ENCODE results near the gene CHEK1. TPM values are rescaled to one million over a fixed set of nuclear protein-coding genes. Genes with fewer than 3 reads are reported as not detected.

The CHEK1 gene
- total RNA-seq, 2 donors from 2014 or later = 103 to 123 TPM

- H3K27me3 ChIP-seq (ENCODE audit: control insufficient read depth, insufficient read depth, low read length, poor library complexity, severe bottlenecking) = no peaks in the 10 kb centered on the region
- H3K9me3 Mint-ChIP-seq = peaks cover 37% of the 10 kb centered on the region
- H3K36me3 Mint-ChIP-seq (ENCODE audit: low read depth) = peaks cover 69% of the 10 kb centered on the region
- no peak overlapping the region for H3K27ac Mint-ChIP-seq
- peaks cover 70% of the 10 kb centered on the region for H3K36me3 ChIP-seq (ENCODE audit: control insufficient read depth, insufficient read depth, low read length)
- 90 to 94% methylated on average over 1 to 2 of the region's 2 CpGs for WGBS, 2 experiments (ENCODE audit: insufficient coverage in 1 of 2, insufficient read length in 1 of 2)
- H3K4me1 Mint-ChIP-seq = no peaks in the 10 kb centered on the region
- no peak overlapping the region for H3K4me3 Mint-ChIP-seq
- H3K9ac ChIP-seq (ENCODE audit: extremely low read depth, low read length, poor library complexity, severe bottlenecking) = no peak overlapping the region
- H3K4me1 ChIP-seq (ENCODE audit: control insufficient read depth, insufficient read depth, low read length) = no peaks in the 10 kb centered on the region
- no peak overlapping the region for H3K4me3 ChIP-seq (ENCODE audit: low read length)
- TF ChIP-seq CTCF (conservative IDR thresholded peaks at IDR 0.05) = no peak
- no peak for DNase-seq
- no peak overlapping the region for H3K27ac ChIP-seq (ENCODE audit: low read depth, low read length)
- peaks cover 32% of the 10 kb centered on the region for H3K9me3 ChIP-seq (ENCODE audit: control insufficient read depth, low read length)
- H3K27me3 Mint-ChIP-seq (ENCODE audit: insufficient read depth) = no peaks in the 10 kb centered on the region
Measured at GRCh38 chr11:125667151-125667550, 42.2 kb downstream of the CHEK1 start.

- peaks cover 18% of the 10 kb centered on the region for H3K9me3 ChIP-seq (ENCODE audit: control insufficient read depth, low read length)
- H3K27me3 ChIP-seq (ENCODE audit: control insufficient read depth, insufficient read depth, low read length, poor library complexity, severe bottlenecking) = no peaks in the 10 kb centered on the region
- no peak overlapping the region for H3K4me3 Mint-ChIP-seq
- no peak for TF ChIP-seq CTCF (conservative IDR thresholded peaks at IDR 0.05)
- H3K4me3 ChIP-seq (ENCODE audit: low read length) = no peak overlapping the region
- peaks cover 17% of the 10 kb centered on the region for H3K9me3 Mint-ChIP-seq
- no peak overlapping the region for H3K27ac ChIP-seq (ENCODE audit: low read depth, low read length)
- H3K27ac Mint-ChIP-seq = no peak overlapping the region
- H3K4me1 ChIP-seq (ENCODE audit: control insufficient read depth, insufficient read depth, low read length) = no peaks in the 10 kb centered on the region
- no peak overlapping the region for H3K9ac ChIP-seq (ENCODE audit: extremely low read depth, low read length, poor library complexity, severe bottlenecking)
- no peaks in the 10 kb centered on the region for H3K27me3 Mint-ChIP-seq (ENCODE audit: insufficient read depth)
- no peaks in the 10 kb centered on the region for H3K4me1 Mint-ChIP-seq
- WGBS, 2 experiments (ENCODE audit: insufficient coverage in 1 of 2, insufficient read length in 1 of 2) = 100% methylated on average over 1 of the region's 1 CpG; no CpG with 5 or more reads in 1 of the 2 experiments
- H3K36me3 Mint-ChIP-seq (ENCODE audit: low read depth) = peaks cover 44% of the 10 kb centered on the region
- H3K36me3 ChIP-seq (ENCODE audit: control insufficient read depth, insufficient read depth, low read length) = peaks cover 47% of the 10 kb centered on the region
- no peak for DNase-seq
Measured at GRCh38 chr11:125670172-125670571, 45.2 kb downstream of the CHEK1 start.

- Histone ChIP-seq H3K4me1 (ENCODE audit: control insufficient read depth, insufficient read depth, low read length) (no peaks in the 10 kb centered on the region), H3K27ac (ENCODE audit: low read depth, low read length) (no peak overlapping the region), H3K9ac (ENCODE audit: extremely low read depth, low read length, poor library complexity, severe bottlenecking) (no peak overlapping the region), H3K27me3 (ENCODE audit: control insufficient read depth, insufficient read depth, low read length, poor library complexity, severe bottlenecking) (no peaks in the 10 kb centered on the region), H3K9me3 (ENCODE audit: control insufficient read depth, low read length) (peaks cover 7% of the 10 kb centered on the region), H3K4me3 (ENCODE audit: low read length) (no peak overlapping the region), H3K36me3 (ENCODE audit: control insufficient read depth, insufficient read depth, low read length) (peaks cover 47% of the 10 kb centered on the region)
- peaks cover 8% of the 10 kb centered on the region for H3K9me3 Mint-ChIP-seq
- no peaks in the 10 kb centered on the region for H3K27me3 Mint-ChIP-seq (ENCODE audit: insufficient read depth)
- DNase-seq = no peak
- H3K4me3 Mint-ChIP-seq = no peak overlapping the region
- whole genome bisulfite sequencing, 2 experiments (ENCODE audit: insufficient coverage in 1 of 2, insufficient read length in 1 of 2) = 91 to 100% methylated on average over 1 to 2 of the region's 2 CpGs
- peaks cover 39% of the 10 kb centered on the region for H3K36me3 Mint-ChIP-seq (ENCODE audit: low read depth)
- no peak for TF ChIP-seq CTCF (conservative IDR thresholded peaks at IDR 0.05)
- no peaks in the 10 kb centered on the region for H3K4me1 Mint-ChIP-seq
- H3K27ac Mint-ChIP-seq = no peak overlapping the region
Measured at GRCh38 chr11:125671561-125671960, 46.6 kb downstream of the CHEK1 start.
